ENCODE results near the gene MAGI1.

The MAGI1 gene

GRCh38 chr3:65396078-65396477 is 642.6 kb downstream of the MAGI1 start:
- DNase-seq = no peak

GRCh38 chr3:65391068-65391467 is 647.6 kb downstream of the MAGI1 start:
- DNase-seq = no peak

DNA sequence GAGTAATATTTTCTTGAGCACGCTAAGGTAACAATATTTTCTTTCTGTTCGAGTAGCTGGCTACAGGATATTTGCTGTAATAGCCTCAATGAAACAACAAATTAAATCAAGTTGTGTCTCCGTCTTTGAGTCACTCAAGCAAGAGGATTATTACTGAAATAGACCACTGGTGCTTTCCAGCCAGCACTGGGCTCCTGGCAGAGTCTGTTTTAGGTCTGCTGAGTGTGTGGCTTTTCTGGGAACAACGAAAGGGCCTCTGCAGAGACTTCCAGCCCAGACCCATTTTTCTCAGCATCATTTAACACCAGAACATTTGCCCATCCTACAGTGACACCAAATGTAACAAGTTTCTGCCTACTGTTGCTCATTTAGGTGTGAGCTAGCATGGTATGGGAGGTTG is 652.9 kb downstream of the MAGI1 start:
- no peak for DNase-seq

DNA sequence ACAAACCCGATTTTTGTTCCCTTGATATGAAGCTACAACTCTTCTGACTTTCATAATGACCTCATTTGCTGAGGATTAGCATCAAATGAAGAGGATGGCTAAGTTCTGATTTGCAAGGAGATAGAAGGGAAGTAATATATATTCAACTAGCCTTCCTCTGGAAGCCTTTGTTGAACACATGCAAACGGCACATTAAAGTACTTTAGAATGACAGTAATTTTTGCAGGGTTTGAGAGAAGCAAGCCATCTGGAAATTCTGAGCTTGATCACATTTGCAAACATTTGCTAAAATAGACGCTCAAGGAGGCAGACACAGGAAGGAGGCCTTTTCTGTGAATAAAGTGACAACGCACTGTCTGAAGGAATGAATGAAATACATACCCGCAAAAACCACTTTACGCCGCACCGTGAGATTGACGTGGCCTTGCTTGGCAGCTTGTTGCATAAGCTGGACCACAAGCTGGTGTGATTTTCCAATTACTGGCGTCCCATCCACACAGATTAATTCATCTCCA is 657.2 kb downstream of the MAGI1 start:
- DNase-seq = no peak

DNA sequence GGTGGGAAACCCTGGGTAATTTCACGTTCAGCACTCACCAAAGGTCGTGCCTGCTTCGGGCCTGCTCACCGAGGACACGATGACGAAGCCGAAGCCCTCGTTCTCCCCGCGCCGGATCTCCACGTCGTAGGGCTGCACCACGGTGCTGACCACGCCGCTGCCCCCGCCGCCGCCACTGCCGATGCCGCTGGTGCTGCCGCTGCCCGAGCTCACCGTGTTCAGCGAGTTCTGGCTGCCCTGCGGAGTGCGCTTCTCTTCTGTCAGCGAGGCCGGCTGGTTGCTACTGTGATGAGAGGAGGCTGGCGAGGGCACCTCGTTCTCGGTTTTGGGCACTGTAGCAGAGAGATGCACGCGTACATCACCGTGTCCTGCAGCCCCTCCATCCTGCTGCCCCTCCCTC is 659.5 kb downstream of the MAGI1 start:
- no peak for DNase-seq

DNA sequence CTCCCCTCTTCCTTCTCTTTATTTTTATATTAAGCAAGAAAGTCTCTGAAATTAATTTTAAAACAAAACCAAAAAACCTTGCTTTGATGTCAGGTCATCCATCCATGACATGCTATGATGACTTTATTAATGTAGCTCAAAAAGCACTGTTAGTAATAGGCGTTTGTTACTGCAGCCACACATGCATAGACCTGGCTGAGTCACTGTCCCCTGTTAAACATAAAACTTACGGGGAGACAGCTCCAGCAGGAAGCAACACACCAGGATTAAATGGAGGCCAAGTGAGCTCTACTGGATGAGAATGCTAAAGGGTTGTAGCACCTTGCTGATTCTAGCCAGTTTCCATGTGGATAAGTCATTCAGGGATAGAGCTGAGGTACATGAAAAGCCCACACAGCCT is 661.1 kb downstream of the MAGI1 start:
- DNase-seq = no peak

- DNase-seq = no peak
Measured at GRCh38 chr3:65376426-65376825, 662.3 kb downstream of the MAGI1 start.

GRCh38 chr3:65371053-65371452 is 667.7 kb downstream of the MAGI1 start:
- DNase-seq = no peak

- no peak for DNase-seq
Measured at GRCh38 chr3:65368866-65369265, 669.9 kb downstream of the MAGI1 start.

DNA sequence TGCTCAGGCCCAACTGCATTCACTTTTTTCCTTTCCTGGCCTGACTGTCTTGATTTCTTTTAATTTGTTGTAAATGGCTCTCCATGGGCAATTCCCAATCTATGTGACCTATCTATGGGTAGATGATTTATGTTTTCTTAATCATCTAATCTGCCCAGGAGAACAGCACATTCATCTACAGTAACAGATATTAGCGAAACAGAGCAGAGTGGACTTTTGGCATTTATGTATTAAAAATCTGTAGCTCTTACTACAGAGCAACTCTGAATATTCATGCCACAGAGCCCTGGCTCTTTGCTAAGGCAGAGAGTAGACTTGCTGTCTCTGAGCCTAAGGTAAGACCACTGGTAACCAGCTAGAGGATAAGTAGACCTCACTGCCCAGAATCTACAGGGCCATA is 676.0 kb downstream of the MAGI1 start:
- DNase-seq = no peak

DNA sequence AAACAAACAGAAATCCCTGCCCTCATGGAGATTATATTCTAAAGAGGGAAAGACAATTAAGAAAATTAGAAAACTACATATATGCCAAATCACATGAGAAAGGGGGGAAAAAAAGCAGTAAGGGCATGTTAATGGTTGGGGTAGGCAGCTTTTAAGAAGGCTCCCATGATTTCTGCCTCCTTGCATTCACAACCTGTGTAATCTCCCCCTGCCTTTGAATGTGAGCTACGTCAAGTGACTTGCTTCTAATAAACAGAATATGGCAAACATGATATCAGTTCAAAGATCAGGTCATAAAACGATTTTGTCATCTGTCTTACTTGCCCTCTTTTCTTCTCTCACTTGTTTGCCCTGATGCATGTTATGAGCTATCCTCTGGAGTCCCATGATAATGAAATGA is 677.3 kb downstream of the MAGI1 start:
- DNase-seq = no peak

- DNase-seq = no peak
Measured at GRCh38 chr3:65356331-65357248, 682.1 kb downstream of the MAGI1 start.

GRCh38 chr3:65354880-65355279 is 683.8 kb downstream of the MAGI1 start:
- DNase-seq = no peak

DNA sequence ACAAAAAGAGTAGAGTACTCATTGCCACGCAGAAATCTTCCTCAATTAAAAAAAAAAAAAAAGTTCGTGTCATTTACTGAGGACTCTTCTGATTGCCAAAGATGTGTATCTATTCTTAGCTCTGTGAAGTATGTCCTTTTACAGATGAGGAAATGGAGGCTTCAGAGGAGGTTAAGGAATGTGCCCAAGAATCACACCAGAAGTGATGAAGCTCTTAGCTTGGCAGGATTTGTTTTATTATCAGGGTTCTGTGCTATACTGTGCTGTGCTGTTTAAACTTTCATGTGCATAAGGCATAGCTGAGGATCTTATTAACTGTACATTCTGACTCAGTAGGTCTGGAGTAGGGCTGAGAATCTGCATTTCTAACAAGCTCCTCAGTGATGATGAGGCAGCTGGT is 685.8 kb downstream of the MAGI1 start:
- no peak for DNase-seq

DNA sequence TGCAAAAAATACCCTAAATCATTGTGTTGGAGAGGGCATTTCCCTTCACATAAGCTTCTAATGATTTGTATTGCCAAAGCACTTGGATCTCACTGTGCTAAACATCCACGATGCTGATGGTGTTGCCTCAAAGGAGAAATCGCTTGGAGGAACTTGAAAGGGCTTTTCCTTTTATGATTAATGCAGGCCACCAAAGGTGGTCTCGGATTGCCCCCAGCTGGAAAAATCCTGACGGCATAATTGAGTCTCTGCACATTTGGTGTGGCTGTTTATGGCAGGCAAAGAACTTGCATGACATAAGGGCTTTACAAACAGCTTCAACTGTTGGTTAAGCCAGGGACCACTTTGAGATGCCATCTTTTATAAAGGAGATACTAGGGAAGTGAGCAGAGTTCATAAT is 687.0 kb downstream of the MAGI1 start:
- no peak for DNase-seq

GRCh38 chr3:65350801-65351476 is 687.8 kb downstream of the MAGI1 start:
- DNase-seq = no peak

- DNase-seq = no peak
Measured at GRCh38 chr3:65348398-65348995, 690.2 kb downstream of the MAGI1 start.

- DNase-seq = no peak
Measured at GRCh38 chr3:65347166-65347565, 691.6 kb downstream of the MAGI1 start.

DNA sequence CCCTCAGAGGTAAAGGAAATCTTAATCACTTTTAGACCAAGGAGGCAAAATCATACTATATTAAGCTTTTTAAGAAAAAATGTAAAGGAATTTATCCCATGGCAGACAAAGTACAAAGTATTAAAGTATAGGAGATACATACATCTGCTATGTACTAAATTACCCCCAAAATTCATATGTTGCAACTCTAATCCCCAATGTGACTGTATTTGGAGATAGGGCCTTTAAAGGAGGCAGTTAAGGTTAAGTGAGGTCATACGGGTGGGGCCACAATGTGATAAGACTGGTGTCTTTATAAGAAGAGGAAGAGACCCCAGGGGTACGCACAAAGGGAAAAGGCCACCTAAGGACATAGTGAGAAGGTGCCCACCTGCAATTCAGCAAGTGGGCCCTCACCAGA is 693.9 kb downstream of the MAGI1 start:
- DNase-seq = no peak

DNA sequence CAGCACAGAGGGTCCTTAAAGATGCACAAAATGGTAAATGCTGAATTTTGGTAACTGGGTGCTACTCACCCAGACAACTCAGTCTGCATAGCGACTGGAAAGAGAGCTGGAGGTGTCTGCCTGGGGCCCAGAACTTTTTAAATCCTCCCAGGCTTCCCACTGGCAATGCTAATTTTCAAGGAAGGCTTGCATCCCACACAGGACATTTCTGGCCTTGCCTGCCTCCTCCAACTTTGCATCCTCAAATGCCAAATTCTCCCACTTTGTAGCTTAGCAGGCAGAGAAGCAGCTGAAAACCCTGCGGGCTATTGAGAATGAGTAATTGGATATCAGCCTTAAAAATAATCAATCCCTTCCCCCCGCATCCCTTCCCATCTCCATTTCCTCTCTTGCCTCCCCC is 694.3 kb downstream of the MAGI1 start:
- DNase-seq = no peak

GRCh38 chr3:65343736-65344135 is 695.0 kb downstream of the MAGI1 start:
- no peak for DNase-seq

DNA sequence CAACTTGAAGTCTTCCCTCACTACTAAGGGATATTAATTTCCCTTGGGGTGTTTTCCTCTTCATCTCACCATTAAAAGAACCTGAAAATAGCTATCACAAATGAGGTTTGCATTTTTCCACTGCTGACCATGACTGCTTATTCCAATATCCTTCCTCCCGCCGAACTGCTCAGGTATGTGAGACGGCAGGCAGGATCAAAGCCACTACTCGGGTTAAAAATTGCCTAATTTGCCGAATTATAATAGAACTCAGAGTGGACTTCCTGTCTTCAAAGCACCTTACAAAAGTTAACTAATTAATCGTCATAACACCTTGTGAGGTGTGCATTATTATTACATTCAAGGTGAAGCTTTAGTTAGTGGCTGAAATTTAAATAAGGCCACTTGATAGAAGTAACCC is 695.7 kb downstream of the MAGI1 start:
- no peak for DNase-seq

GRCh38 chr3:65342084-65342683 is 696.5 kb downstream of the MAGI1 start:
- peak; percentile 3 to 19 for DNase-seq
